Inferior parietal cortex (tissue), 1 donor: ENCODE results near the gene HPSE.

Experiments
- DNase-seq: peaks from one replicate; pipeline ENCODE4 v3.0.0-alpha.2; 2016; ENCODE audit errors: extremely low spot score

The HPSE gene

DNA sequence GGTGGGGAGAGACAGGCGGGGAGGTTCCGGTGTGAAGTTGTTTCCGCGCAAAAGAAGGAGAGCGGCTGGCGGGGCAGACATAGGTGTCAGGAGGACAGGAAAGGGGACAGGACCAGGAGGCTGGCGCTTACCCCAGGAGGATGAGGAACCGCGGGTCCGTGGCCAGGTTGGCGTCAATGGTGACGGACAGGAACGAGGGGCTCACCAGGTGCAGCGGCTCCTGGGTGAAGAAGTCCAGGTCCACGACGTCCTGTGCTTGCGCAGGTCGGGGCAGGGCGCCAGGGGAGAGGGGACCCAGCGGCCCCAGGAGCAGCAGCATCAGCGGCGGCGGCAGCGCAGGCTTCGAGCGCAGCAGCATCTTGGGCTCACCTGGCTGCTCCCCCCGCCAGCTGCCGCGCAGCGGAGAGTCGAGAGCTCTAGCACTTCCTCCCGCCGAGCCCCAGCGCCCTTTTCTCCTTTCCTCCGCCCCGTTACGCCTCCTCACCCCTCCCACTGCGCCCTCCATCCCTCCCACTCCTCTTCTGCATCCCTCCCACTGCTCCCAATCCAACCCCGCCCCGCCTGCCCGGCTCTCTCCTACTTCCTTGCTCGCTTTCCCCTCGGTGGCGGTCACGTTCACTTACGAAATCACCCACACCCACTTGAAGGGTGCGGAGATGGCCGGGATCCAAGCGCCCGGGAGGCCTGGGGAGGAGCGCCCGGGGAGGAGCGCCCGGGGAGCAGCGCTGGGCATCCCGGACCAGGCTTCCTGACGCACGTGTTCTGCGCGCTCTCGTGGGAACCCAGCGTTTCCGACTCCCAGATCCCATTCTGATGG, at the start of gene HPSE:
Gene HPSE, minus strand, starts transcription at position 424 of the 817 bp plus-strand sequence. Its CDS starts 66 bp downstream, at position 358.
- no peak for DNase-seq

- no peak for DNase-seq
Observed at GRCh38 chr4:83382850-83383249, 48.2 kb upstream of the HPSE start.

- DNase-seq: no peak
Observed at GRCh38 chr4:83381173-83381572, 46.5 kb upstream of the HPSE start.

DNA sequence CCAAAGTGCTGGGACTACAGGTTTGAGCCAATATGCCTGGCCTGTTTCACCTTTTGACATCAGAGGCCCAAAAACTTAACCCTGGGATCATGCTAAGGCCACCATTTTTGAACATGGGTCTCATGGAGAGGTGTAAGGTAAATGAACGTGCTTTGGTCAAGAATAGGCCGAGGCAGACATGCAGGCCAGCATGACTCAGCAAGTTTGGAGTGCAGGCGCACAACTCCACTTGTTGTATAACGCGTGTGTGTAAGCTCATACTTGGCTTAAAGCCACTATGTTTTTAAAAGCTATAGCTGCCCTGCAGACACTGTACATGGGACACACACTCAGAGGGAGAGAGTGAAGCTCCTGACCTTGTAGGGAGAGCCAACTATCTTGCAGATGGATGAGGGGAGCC, 43.8 kb upstream of the HPSE start:
- no peak for DNase-seq

GRCh38 chr4:83372931-83373330, 38.3 kb upstream of the HPSE start:
- DNase-seq: no peak

DNA sequence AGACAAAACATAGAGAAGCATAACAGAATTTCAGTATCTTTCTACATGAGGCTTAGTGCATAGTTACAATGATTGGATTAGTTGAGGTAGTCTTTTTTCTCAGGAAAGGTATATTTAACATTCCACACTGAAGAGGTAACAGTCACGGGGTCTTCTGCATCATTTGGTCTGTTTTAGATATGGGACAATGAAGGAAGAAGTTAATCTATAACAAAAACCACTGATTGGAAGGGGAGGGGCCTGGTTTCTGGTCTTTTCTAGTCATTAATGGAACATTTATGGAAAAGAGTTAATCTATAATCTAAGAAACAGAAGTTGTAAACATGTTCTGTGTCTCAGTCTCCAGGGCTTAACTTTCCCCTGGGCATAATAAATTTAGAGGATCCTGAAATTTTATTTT, 37.3 kb upstream of the HPSE start:
- DNase-seq: no peak

DNA sequence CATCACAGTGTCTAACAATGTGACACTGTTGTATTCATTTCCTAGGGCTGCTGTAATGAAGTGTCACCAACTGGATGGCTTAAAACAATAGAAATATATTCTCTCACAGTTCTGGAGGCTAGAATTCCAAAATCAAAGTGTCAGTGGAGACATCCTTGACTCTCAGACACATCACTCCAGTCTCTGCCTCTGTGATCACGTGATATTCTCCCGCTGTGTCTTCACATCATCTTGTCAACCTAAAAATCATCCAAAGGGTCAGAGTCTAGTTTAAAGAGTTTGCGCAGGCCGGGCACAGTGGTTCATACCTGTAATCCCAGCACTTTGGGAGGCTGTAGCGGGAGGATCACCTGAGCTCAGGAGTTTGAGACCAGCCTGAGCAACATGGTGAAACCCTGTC, 36.6 kb upstream of the HPSE start:
- no peak for DNase-seq

- no peak for DNase-seq
Observed at GRCh38 chr4:83370640-83370906, 35.9 kb upstream of the HPSE start.

DNA sequence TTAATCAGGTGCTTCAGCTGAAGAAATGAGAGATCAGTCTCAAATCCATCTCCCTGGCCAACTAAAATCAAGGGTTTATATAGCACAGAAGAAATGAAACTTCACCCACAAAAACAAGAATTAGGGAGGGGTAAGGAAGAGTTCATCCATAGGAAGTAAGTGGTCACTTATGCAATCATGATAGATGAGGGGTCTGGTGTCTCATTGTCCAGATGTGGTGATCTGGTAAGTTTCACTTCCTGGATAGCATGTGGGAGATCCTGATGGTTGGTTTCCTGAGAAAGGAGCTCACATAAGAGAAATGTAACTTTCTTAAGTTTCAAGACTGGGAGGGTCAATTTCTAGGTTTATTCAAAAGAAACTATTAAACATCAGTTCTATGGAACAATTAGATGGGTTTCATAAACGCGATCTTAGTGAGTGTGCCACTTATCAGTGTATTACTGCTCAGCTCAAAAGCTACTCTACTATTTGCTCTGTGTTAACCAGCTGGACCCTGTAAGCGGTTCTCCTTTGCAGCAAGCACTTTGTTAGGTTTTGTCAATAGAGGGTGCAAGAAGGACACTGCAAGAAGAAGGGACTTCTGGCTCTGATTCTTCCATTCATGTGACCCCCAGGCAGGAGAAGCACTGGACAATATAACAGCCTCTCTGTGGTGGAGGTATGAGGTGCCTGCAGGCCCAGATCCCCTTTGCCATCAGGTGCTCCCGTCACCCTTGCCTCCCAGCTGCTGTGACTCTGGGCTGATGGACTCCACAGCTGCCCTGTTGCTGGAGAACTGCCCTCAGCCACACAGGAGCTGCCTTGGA, 35.4 kb upstream of the HPSE start:
- DNase-seq: peak; percentile 10

- DNase-seq: no peak
Observed at GRCh38 chr4:83364312-83364711, 29.7 kb upstream of the HPSE start.

- no peak for DNase-seq
Observed at GRCh38 chr4:83362492-83363329, 28.1 kb upstream of the HPSE start.

GRCh38 chr4:83361416-83362103, 26.9 kb upstream of the HPSE start:
- no peak for DNase-seq

- no peak for DNase-seq
Observed at GRCh38 chr4:83360018-83360417, 25.4 kb upstream of the HPSE start.

- no peak for DNase-seq
Observed at GRCh38 chr4:83358410-83358809, 23.8 kb upstream of the HPSE start.

GRCh38 chr4:83356899-83357661, 22.4 kb upstream of the HPSE start:
- DNase-seq: no peak

DNA sequence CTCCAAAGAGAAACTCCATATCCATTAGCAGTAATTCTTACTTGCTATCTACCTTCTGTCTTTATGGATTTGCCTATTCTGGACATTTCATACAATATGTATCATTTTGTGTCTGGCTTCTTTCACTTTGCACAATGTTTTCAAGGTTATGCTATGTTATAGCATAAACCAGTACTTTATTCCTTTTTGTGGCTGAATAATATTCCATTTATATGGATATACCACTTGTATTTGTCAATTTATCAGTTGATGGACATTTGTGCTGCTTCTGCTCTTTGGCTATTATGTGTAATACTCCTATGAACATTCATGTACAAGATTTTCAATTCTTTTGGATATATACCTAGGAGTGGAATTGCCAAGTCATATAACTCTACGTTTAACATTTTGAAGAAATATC, 18.9 kb upstream of the HPSE start:
- no peak for DNase-seq

- DNase-seq: no peak
Observed at GRCh38 chr4:83348074-83348473, 13.4 kb upstream of the HPSE start.

DNA sequence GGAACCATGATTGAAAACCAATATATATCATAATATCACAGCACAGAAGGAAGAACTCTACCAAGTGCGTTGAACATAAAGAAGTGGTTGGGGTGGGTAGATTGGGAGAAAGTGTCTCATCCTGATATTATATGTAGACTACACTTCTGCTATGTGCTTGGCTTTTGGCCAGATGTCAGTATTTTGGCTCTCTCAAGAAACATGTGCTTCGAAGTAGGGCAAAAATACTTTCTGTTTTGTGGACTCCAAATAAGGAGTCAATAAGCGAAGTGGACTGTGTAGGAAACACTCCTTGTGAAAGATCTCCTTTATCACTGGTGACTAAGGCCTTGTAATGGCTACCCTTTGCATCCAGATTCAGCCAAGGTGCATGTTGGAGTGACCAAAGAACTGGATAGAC, 7.8 kb upstream of the HPSE start:
- no peak for DNase-seq

DNA sequence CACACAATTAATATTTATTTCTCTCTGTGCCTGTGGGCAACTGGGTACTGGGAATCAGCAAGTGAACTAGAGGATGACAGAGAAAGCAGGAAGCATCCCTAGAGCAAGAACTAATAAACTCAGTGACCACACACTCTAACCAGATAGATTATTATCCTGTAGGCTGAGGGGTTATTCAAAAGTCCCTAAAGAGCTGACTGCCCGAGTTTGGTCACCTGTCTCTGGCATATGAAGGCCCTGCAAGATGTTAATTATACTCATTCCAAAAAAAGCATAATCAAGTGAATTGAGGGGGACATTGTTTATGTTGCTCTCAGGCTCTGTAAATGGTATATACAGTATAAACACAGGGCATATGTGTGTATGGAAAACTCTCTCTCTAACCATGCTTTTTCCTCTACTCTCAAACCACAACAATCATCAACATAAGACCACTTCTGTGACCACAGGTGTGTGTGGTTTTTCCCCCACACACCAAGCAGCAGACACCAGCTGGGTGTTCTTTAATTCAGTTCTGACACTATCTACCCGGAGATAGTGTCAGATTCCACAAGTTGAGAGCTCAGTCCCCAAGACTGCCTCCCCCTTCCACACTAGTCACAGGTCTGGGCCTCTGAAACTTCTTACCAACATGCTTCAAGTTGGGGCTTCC, 6.2 kb upstream of the HPSE start:
- DNase-seq: no peak

- DNase-seq: no peak
Observed at GRCh38 chr4:83339573-83339972, 4.9 kb upstream of the HPSE start.

GRCh38 chr4:83335701-83336100, 1.1 kb upstream of the HPSE start:
- DNase-seq: peak; percentile 27
